Measurements from ENCODE around the gene NTN4.
A peak's percentile ranks its signal among the peaks of the same experiment; 100 is the strongest.

Gene NTN4

GRCh38 chr12:95637010-95637409 is 153.6 kb downstream of the NTN4 start:
- no peak overlapping the region for H3K27ac ChIP-seq
- no peak for TF ChIP-seq ZFX (IDR thresholded peaks at IDR 0.05)
- TF ChIP-seq, protein P1, sequence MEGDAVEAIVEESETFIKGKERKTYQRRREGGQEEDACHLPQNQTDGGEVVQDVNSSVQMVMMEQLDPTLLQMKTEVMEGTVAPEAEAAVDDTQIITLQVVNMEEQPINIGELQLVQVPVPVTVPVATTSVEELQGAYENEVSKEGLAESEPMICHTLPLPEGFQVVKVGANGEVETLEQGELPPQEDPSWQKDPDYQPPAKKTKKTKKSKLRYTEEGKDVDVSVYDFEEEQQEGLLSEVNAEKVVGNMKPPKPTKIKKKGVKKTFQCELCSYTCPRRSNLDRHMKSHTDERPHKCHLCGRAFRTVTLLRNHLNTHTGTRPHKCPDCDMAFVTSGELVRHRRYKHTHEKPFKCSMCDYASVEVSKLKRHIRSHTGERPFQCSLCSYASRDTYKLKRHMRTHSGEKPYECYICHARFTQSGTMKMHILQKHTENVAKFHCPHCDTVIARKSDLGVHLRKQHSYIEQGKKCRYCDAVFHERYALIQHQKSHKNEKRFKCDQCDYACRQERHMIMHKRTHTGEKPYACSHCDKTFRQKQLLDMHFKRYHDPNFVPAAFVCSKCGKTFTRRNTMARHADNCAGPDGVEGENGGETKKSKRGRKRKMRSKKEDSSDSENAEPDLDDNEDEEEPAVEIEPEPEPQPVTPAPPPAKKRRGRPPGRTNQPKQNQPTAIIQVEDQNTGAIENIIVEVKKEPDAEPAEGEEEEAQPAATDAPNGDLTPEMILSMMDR (conservative IDR thresholded peaks at IDR 0.05) = no peak

GRCh38 chr12:95634622-95635621 is 155.6 kb downstream of the NTN4 start:
- H3K27ac ChIP-seq = peak overlapping the region; percentile 29; the same call in 1 of the 2 replicates
- TF ChIP-seq ZFX (IDR thresholded peaks at IDR 0.05) = no peak
- TF ChIP-seq, protein P1 (conservative IDR thresholded peaks at IDR 0.05) = no peak

DNA sequence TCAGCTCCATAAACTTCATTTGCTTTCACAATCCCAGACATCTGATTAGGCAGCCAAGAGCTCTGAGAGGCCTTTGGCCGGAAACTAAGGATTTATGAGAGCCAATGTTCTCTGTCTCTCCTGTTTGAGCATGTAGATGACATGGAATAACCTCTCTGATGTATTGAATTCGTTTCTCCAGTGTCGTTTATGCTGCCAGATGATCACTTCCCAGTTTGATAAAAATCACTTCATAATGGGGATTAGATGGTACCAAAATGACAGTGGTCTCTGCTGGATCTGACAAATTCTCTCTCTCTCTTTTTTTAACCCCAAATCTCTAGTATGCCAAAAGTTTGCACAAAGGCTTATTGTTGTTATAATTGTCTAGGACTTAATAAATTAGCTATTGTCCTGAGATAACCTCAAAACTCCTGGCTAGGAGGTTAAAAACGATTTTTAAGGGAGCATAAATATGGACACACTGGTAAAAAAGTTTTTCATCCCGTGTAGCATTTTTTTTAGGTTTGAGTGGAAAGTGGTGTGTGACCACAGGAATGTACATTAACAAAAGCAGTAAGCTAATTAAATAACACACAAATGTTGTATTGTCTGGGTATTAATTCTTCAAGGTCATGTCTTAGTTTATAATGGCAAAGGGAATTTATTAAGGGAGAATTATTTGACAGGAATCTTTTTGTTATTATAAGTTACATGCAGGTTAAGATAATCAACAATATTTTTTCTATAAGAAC is 156.7 kb downstream of the NTN4 start:
- H3K27ac ChIP-seq = no peak overlapping the region
- TF ChIP-seq ZFX (IDR thresholded peaks at IDR 0.05) = no peak
- TF ChIP-seq, protein P1 (conservative IDR thresholded peaks at IDR 0.05) = no peak

DNA sequence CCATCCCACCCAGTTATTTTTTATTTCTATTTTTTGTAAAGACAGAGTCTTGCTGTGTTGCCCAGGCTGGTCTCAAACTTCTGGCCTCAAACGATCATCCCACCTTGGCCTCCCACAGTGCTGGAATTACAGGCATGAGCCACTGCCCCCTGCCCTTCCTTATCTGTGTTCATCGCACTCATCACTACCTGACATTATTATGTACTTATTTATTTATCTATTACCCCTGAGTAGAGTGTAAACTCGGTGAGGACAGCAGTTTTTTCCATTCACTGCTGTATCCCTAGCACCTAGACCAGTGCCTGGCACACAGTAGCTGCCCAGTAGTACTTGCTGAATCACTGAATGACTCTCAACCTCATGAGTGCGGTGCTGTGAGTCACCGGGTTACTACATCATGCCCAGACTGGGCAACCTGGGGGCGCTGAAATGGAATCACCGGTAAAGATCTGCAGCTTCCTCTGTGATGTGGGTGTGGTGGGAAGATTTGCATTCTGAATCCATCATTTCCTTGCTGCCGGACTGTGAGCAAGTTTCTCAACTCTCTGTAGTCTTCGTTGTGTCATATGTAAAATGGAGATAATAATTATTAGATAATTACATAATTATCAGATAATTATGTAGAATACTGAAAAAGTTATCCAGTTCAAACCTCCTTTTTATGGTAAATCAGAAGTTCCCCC is 157.4 kb downstream of the NTN4 start:
- TF ChIP-seq, protein P1 (conservative IDR thresholded peaks at IDR 0.05) = no peak
- no peak for TF ChIP-seq ZFX (IDR thresholded peaks at IDR 0.05)
- no peak overlapping the region for H3K27ac ChIP-seq

DNA sequence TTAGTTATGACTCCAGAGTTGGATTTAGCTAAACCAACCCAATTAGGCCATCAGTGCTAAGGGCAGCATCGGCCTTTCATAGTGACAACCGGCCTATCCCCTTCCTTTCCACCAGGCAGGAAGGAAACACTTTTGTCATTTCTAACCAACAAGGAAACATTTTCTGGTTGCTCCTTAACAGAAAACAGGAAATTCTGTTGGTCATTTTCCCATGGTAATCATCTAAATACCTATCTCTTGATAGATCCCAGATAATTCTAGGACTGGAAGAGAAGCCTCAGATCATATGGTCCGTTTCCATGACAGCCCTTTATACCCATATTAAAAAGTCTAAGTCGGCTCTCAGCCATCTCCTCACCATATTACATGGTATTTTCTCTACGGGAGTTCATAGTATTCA is 160.1 kb downstream of the NTN4 start:
- no peak for TF ChIP-seq ZFX (IDR thresholded peaks at IDR 0.05)
- TF ChIP-seq, protein P1 (conservative IDR thresholded peaks at IDR 0.05) = no peak
- H3K27ac ChIP-seq = no peak overlapping the region

GRCh38 chr12:95629392-95629791 is 161.2 kb downstream of the NTN4 start:
- no peak overlapping the region for H3K27ac ChIP-seq
- TF ChIP-seq, protein P1 (conservative IDR thresholded peaks at IDR 0.05) = no peak
- no peak for TF ChIP-seq ZFX (IDR thresholded peaks at IDR 0.05)
